ENCODE measurements around the gene FADS2. TPM values are rescaled to one million over a fixed set of nuclear protein-coding genes. Genes with fewer than 3 reads are reported as not detected.

The FADS2 gene
- total and polyA plus RNA-seq, 9 of the 15 experiments (the other 6 are each of a cell fraction or from before 2014, with no cell fraction given), result 2.9 to 42.8 (median 16.2) TPM

- TF ChIP-seq TSHZ1 (CRISPR knock-in tag; IDR thresholded peaks at IDR 0.05), result no peak
- peak; percentile 36 for TF ChIP-seq HMGN3 (IDR thresholded peaks at IDR 0.05; ENCODE audit: borderline replicate concordance, extremely low read depth, insufficient read length, low read depth, low read length)
- TF ChIP-seq SAFB2 (IDR thresholded peaks at IDR 0.05; ENCODE audit: borderline replicate concordance, low read depth, low read length, severe bottlenecking), result no peak
- TF ChIP-seq JUN (IDR thresholded peaks at IDR 0.05; ENCODE audit: borderline replicate concordance, low read depth, low read length), result no peak
- peak; percentile 3; the same call in 1 of the 2 replicates for TF ChIP-seq JUN (CRISPR knock-in tag; IDR thresholded peaks at IDR 0.05; ENCODE audit: borderline replicate concordance)
- no peak for TF ChIP-seq ZNF165 (CRISPR knock-in tag; IDR thresholded peaks at IDR 0.05; ENCODE audit: borderline replicate concordance)
- no peak for TF ChIP-seq SMARCA4 (IDR thresholded peaks at IDR 0.05)
- TF ChIP-seq ZNF717 (CRISPR knock-in tag; IDR thresholded peaks at IDR 0.05), result no peak
- TF ChIP-seq XRCC5 (IDR thresholded peaks at IDR 0.05; ENCODE audit: low read depth, low read length), result no peak
- TF ChIP-seq ZBTB43 (CRISPR knock-in tag; IDR thresholded peaks at IDR 0.05), result peak; percentile 67; the same call in 1 of the 2 replicates
- no peak for TF ChIP-seq ESRRA (IDR thresholded peaks at IDR 0.05; ENCODE audit: borderline replicate concordance, low read depth)
- no peak for TF ChIP-seq MBD1 (CRISPR knock-in tag; IDR thresholded peaks at IDR 0.05)
- no peak for TF ChIP-seq ZNF707 (CRISPR knock-in tag; conservative IDR thresholded peaks at IDR 0.05)
- no peak for TF ChIP-seq RAD21 (CRISPR knock-in tag; conservative IDR thresholded peaks at IDR 0.05 in 1 of 2, IDR thresholded peaks at IDR 0.05 in 1 of 2)
- TF ChIP-seq SMAD4 (CRISPR knock-in tag; conservative IDR thresholded peaks at IDR 0.05), result no peak
- no peak for TF ChIP-seq CREBBP (IDR thresholded peaks at IDR 0.05; ENCODE audit: low read depth, low read length)
- no peak for TF ChIP-seq FOXJ3 (CRISPR knock-in tag; IDR thresholded peaks at IDR 0.05)
- TF ChIP-seq JUND (IDR thresholded peaks at IDR 0.05; ENCODE audit: borderline replicate concordance, low read depth, low read length), result no peak; the same call in 1 of the 2 replicates
- TF ChIP-seq JUND (tag; IDR thresholded peaks at IDR 0.05; ENCODE audit: borderline replicate concordance, low read depth, low read length), result no peak
- TF ChIP-seq ZNF436 (CRISPR knock-in tag; IDR thresholded peaks at IDR 0.05), result no peak
- TF ChIP-seq CBX2 (IDR thresholded peaks at IDR 0.05; ENCODE audit: insufficient read depth, low read length, poor library complexity, severe bottlenecking), result no peak
These were observed 12.0 kb upstream of the FADS2 start (continued) for GRCh38 chr11:61815790-61816735.
